Islet of Langerhans (tissue), 1 donor: Measurements from ENCODE around the gene LIMS2.

Experiments
- FAIRE-seq: peaks from one replicate; lab custom pipeline; 2011; peaks lifted over from hg19 to GRCh38; lab: Jason Lieb, UNC

Gene LIMS2

DNA sequence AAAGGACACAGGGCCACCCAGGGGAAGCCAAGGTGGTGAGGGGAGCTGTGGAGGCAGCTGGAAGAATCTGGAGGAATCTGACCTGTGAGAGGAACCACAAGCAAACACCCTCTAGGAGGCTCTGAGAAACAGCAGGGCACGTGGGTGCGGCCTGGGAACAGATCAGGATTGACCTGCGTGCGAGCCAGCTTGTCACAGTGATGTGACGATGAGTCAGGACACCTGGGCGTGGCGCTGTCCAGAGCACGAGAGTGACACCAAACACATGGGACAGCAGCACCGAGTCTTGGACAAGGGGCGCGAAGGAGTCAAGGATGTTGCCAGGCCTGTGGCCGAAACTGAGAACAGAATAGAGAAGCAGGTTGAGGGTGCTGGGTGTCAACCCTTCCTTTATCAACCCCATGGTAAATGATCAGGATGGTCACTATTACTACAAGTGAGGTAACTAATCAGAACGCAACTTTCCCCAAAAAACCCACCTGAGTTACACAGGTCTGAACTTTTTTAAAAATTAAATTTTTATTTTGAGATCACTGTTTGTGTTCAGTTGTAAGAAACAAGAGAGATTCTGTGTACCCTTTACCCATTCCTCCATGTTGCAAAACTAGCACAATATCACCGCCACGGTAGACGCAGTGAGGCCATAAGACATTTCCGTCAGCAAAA lies 25.3 kb upstream of the LIMS2 start:
- no peak for FAIRE-seq

DNA sequence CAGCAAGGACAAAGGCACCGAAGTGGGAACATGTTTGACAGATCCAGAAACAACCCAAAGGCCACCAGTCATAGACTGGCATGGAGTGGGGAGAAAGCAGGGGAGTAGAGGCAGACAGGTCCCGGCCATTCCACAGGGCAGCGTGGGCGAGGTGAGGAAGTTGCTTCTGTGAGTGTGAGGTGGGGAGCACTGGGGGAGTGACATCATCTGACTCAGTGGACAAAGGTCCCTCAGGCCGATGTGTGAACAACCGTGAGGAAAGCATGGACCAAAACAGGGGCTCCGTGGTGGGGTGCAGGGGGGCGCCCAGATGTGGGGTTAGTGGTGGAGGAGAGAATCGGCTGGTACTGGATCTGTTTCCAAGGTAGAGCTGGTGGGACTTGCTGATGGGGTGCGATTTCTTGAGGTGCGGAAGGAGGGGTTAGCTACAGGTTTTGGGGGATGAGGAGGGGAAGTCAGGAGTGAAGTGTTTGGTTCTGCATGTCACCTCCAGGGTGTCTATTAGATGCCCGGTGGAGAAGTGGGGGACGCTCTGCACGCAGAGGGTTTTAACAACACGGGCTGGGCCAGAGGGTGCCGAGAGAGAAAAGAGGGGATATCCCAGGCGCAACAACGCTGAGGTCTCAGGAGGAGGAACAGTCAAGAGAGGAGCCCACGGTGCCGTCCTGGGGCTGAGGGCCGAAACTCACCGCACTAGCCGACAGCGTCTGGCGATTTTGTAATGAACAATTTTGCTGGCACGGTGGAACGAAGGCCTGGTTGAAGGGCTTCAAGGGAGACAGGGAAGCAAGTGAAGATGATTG lies 23.4 kb upstream of the LIMS2 start:
- no peak for FAIRE-seq

DNA sequence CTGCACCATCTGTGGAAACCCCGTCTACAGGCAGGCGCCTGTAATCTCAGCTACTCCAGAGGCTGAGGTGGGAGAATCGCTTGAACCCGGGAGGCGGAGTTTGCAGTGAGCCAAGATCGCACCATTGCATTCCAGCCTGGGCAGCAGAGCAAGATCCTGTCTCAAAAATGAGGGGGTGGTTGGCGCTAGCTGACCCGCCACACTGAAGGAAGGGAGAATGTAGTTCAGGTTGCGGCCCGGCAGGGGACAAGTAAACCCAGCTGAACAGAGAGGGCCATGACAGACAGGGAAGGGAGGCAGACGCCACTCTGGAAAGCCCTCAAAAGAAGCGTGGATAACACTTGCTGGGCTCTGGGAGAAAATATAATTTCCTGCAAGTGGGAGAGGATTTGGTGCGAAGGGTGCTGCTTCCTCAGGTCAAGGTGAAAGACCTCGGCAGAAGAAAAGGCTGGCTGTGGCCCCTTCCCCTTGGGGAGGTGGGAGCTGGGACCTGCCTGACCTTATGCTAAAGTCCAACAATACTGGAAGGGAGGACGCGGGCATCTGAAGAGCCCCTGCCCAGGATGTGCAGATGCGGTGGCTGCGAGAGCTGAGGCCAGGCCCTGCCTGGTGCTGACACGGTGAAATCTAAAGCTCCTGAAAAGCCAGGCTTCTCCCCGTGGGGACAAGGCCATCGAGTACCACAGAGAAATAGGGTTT lies 22.3 kb upstream of the LIMS2 start:
- FAIRE-seq = no peak

DNA sequence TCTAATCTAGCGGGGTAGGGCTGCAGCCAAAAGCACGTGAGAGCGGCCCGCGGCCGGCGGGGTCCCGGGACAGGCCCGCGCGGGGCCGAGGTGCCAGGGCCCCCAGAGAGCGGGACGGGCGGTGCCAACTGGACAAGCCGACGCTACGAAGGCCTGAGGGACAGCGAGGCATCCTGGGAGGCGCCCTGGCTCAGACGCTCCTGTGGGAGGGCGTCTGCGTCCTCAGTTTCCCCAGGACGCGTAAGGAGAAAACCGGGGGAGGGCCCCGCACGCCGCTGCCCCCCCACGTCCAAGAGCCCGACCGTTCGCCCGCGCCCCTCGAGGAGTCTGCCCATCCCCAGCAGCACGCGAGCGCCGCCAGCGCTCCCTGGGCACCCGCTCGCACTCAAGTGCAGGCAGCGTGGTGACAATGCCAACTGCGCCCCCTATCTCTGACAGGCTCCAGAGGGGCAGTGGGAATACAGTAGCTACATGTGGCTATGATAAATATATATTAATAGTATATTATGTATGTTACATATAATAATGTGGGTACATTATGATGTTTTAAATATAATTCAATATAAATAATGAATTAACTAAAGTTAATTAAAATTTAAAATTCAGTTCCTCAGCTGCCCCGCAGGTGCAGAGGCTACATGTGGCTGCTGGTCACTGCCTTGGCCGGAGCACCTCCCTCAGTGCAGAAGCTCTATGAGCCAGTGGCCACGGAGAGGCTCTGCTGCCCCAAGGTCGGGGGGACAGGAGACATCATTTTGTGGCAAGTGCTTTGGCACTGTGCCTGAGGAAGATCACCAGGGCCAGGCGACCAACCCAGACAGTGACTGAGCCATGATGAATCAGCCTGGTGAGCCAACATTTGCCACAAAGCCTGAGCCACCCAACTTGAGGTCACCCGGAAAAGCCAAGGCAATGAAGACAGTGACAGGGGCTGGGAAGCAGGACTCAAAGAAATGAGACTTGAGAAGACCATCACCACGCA lies 20.5 kb upstream of the LIMS2 start:
- no peak for FAIRE-seq

DNA sequence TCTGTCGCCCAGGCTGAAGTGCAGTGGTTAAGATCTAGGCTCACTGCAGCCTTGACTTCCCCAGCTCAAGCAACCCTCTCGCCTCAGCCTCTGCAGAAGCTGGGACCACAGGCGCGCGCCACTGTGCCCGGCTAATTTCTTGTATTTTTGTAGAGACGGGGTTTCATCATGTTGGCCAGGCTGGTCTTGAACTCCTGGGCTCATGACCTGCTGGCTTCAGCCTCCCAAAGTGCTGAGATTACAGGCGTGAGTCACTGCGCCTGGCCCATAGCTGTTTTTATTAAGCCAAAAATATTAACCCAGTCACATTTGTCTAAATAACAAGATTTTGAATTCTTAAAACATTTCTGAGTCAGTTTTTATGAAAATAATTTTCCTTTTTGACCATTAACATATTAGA lies 19.7 kb upstream of the LIMS2 start:
- FAIRE-seq = no peak

DNA sequence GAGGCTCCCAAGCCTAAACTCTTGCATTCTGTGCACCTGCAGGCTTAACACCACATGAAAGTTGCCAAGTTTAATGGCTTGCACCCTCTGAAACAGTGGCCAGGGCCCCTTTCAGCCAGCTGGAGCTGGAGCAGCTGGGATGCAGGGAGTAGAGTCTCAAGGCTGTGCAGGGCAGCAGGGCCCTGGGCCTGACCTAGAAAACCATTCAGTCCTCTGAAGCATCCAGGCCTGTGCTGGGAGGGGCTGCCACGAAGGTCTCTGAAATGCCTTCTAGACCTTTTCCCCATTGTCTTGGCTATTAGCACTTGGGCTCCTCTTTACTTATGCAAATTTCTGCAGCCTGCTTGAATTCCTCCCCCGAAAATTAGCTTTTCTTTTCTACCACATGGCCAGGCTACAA lies 15.4 kb upstream of the LIMS2 start:
- FAIRE-seq = no peak

DNA sequence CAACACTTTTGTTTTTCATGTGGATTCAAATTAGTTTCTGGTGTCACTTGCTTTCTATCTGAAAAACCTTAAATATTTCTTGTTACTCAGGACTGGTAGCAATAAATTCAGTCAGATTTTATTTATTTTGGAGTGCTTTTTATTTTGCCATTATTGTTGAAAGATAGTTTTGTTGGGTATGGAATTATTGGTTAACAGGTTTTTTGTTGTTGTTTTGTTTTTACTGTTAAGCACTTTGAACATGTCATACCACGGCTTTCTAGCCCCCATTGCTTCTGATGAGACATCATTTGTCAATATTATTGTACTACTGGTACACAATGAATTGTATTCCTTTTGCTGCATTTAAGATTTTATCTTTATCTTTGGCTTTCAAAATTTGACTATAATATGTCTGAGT lies 13.1 kb upstream of the LIMS2 start:
- FAIRE-seq = no peak

DNA sequence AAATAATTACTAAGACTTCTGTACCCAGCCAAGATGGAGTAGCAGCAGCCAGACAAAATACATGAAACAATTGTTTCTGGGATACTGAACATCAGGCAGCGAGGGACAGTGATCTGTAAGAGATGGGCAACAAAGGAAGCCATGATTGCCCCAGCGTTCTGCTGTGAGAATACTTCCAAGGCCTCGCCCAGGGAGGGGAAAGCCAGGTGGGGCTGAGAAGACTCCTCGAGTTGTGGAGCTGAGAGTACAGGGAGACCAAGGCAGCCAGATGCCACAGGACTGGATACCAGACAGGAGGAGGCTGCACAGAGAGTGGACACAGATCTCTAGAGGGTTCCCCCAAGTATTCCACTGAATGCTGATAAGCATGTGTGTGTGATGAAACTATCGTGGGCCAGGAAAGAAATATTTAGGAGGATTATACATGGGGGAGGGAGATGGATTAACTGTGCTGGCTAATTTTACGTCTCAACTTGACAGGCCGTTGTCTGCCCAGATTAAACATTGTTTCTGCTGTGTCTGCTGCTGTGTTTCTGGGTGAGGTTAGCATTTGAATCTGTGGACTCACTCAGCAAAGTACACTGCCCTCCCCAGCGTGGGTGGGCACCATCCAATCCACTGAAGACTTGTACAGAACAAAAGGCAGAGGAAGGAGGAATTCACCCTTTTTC lies 10.2 kb upstream of the LIMS2 start:
- FAIRE-seq = no peak

DNA sequence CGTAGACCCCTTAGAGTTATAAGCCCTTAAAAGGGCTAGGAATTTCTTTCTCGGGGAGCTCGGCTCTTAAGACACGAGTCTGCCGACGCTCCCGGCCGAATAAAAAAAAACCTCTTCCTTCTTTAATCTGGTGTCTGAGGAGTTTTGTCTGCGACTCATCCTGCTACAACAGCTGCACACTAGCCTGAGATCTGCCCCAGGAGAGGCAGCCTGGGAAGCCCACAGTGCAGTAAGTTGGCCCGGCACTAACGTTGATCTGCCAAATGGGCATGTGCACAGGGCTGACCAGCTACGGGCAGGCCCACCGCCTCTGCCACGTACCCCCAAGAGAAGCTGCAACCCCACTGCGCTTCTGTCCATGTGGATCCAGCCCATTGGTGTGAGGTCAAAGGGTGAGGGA lies 8.4 kb upstream of the LIMS2 start:
- FAIRE-seq = no peak

DNA sequence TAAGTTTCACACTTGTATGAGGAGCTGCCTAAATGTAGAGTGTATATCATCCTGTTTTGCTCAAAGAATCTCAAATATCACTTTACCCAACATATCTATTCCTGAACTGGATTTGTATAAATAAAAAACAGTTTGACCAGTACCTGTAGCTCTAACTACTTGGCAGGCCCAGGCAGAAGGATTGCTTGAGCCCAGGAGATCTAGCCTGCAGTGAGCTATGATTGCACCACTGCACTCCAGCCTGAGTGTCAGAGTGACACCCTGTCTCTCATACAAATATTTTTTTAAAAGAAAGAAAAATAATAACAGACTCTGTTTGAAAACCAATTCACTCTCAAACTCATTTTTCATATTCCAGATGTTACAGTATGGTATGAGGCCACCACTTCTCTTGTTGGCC lies 7.7 kb upstream of the LIMS2 start:
- FAIRE-seq = no peak

DNA sequence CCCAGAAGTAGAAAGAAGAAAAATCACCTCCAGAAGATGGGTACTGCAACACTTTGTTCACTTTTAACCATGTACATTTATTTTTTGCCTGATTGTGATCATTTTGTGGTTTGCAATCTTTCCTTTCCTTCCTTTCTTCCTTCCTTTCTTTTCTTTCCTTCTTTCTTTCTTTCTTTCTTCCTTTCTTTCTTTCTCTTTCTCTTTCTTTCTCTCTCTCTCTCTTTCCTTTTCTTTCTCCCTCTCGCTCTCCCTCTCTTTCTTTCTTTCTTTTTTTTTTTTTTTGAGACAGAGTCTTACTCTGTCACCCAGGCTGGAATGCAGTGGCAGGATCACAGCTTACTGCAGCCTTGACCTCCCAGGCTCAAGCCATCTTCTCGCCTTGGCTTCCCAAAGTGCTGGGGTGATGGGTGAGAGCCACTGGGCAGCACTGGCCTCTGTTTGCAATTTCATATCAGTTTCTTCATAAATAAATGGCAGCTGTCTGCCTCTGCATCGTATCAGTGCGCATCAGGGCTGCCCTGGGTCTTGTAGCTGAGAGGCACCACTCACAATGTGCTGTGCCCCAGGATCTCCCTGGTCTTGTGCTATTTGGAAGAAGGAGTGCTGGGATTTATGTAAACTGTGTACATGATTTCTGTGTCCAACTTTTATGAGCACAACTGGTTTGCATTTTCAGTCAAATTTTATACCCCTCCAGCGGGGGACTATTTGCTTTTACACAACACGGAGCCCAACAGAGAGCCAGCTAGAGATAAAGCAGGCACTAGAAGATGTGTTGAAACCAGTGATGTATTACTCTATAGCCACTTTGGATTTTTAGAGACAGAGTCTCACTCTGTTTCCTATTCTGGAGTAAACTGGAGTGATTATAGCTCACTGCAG lies 6.9 kb upstream of the LIMS2 start:
- FAIRE-seq = no peak

DNA sequence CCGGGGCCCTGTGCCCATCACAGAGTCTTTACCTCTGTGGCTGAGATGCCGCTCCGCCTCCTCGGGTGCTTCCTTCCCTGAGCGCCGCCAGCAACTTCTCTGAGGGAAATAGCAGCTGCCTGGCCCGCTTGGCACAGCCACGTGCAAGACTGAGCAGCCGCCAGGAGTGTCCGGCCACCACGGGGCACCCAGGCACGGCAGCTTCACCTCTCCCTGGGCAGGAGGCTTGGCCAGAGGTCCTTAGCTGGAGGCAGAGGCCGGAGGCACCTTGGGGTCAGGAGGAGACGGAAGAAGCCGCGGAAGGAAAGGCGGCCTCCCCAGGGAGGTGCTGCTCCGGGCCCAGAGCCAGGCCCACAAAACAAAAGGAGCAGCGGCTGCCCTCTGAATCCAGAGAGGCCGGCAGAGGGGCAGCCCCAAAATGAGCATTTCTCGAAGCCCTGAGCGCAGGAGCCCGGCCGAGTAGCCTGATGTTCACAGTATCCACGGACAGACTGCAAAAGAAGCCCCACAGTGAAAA lies 6.0 kb upstream of the LIMS2 start:
- FAIRE-seq = no peak

DNA sequence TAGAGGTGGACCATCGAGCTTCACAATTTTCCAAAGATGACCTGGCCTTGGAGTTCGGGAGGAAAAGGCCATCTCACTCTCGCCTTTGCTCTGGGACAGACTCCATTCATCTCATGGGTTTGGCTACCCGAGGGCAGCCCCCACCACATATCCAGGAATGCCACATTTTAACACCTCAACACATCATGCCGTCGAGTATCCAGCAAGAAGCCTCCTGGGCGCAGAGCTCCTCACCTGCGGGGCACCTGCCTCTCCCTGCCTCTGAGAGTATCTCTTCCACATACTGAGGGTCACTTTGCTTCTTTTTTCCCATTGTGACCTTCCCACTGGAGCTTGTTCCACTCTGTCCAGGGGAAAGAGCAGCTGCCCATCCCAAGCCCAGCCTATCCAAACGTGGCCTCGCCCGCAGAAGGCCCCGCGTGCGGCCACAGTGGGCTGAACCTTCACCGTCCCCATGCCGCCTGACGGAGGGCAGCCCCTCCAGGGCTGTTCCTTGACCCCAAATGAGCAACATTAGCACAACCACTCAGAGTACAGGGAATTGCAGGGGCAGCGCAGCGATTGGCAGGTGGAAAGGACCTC lies 5.5 kb upstream of the LIMS2 start:
- FAIRE-seq = no peak

DNA sequence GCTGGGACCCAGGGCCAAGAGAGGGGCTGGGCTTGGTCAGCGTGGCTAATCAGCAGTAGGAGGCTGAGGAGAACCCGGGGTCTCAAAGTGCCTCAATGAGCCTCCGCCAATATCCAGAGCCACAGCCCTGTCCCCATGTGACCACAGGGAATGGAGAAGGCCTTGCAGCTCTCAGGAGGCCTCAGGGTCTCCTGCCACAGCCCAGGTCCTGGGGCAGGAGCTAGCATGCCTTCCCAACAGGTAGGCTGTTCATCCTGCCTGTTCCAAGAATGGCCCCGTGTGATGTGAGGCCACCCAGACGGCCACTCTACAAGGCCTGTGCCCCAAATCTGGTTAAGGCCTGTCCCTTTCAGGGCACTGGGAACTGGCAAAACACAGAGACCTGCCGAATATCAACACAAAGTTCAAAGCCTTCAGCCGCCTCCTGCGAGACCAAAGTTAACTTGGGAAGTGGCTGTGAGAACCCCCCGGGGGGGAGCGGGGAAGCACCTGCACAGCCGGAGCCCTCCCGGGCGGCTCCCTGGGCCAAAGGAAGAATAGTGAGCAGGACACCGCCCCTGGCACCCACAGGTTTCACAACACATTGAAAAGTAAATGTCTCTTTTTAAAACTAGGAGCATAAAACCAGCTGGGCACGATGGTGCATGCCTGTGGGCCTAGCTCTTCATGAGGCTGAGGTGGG lies 4.5 kb upstream of the LIMS2 start:
- FAIRE-seq = no peak

DNA sequence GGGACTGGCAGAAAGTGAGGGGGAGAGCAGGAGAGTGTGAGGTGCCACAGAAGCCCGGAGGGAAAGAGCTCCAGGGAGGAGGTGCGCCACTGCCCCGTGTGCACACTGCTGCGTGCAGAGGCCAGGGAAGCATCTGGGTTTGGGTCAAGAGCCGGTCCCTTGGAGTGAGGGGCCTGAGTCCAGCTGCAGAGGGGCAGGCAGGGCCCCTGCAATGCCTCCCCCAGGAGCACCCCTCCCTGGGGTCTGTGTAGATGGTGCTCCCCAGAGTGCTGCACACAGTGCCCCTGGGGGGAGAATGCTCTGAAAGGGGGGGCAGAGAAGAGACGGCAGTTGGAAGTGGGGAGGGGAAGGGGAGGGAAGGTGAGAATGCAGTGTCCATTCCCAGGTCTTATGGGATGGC lies 3.7 kb upstream of the LIMS2 start:
- no peak for FAIRE-seq

DNA sequence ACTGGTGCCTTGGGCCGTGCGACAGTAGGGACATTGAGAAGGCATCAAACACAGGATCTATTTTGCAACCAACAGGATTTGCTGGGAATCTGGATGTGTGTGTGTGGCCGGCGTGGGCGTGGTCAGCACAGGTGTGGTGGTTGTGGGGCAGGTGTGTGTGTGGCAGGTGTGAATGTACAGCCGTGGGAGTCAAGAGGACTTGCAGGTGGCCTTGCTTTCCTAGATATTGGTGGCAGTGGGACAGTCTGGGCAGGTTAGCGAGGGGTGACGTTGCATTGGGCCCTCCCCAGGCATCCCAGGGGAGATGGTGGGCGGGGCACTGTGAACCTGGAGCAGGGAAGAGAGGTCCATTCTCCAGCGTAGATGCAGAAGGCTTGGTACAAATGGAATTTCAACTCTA lies 3.2 kb upstream of the LIMS2 start:
- FAIRE-seq = no peak

DNA sequence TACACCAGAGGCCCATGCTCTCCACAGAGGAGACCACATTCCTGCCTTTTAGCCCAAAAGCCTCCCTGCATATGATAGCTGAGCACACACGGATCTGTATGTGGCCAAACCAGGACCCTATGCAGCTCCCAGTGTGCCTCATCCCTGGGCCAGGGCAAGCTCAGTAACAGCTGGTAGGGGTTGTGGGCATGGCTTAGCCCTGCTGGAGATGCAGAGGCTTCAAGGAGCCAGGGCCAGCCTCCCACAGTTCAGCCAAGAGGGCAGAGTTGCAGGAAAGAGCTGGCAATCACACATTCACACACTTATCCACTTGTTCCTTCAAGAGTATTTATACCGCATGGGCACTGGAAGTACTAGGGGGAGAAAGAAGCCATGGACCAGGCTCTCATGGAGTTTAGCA lies 1.6 kb upstream of the LIMS2 start:
- no peak for FAIRE-seq

DNA sequence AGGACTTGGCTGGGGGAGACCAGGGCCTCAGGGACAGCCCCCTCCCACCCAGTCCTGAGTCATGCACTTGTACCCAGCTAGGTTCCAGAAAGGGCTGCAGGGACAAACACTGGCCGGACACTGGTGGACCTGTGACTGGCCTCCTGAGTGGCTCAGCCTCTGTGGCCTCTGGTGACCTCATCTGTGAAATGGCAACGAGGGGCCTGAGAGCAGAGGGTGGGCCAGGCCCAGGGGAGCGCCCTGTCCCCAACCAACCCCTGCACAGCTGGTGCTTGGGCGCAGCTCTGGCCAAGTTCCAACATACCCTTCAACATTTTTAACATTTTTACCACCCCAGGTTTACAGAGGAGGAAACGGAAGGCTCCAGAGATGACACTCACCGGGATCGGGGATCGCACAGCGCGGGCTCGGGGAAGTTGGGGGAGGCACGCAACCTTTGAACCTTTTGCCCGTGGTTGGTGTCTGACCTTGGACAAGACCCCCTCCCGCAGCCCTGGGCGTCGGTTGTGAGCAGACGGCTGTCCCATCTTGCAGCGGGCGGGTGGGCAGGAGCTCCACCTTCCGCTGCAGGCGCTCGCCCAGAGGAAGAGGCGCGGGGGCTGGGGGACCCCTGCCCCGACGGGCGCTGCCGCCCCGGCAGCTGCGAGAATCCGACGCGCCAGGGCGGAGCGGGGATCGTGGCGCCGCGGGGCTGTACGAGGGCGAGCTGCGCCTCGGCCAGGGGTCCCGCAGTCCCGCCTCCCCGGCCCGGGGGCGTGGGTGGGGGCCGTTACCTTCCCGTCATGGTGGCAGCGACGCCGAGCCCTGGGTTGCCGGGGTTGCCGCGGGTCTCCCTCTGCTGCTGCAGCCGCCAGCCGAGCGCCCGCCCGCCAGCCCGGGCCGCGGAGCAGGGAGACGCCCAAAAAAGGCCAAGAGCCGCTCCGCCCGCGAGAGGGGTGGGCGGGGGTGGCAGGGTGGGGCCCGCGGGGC lies 805 bp downstream of the LIMS2 start:
- FAIRE-seq = no peak
